Esophagus muscularis mucosa (tissue), 4 donors: ENCODE data around the gene ZBTB12. TPM values are rescaled to one million over a fixed set of nuclear protein-coding genes. Genes with fewer than 3 reads are reported as not detected.

ENCODE experiments used
- DNase-seq: peaks from one replicate; pipeline ENCODE4 v3.0.0-alpha.2; 2017; ENCODE audit errors: extremely low spot score
- H3K27ac ChIP-seq, 4 donors: fragments of 200-600 bp; sonication (generic); replicated peaks in 1 of 4; 1 replicate in 3 of 4; 2 replicates in 1 of 4; pipeline ENCODE4 v1.5.1; 2016 to 2019; ENCODE audit warnings: mild to moderate bottlenecking in 1 of 4
- H3K27me3 ChIP-seq, 4 donors: fragments of 200-600 bp; sonication (generic); one replicate each; pipeline versions ENCODE4 v1.5.1 to v1.6.0; 2016 to 2019
- H3K36me3 ChIP-seq, 4 donors: fragments of 200-600 bp; sonication (generic); one replicate each; pipeline ENCODE4 v1.5.1; 2016 to 2019
- H3K4me1 ChIP-seq, 4 donors: fragments of 200-600 bp; sonication (generic); one replicate each; pipeline ENCODE4 v1.5.1; 2016 to 2019
- H3K4me3 ChIP-seq, 4 donors: fragments of 200-600 bp; sonication (generic); 1 replicate in 2 of 4; 2 replicates in 2 of 4; pipeline ENCODE4 v1.5.1; 2016 to 2019; ENCODE audit warnings: mild to moderate bottlenecking in 4 of 4, moderate library complexity in 1 of 4
- H3K9me3 ChIP-seq, 4 donors: fragments of 200-600 bp; sonication (generic); 1 replicate in 3 of 4; 2 replicates in 1 of 4; pipeline ENCODE4 v1.5.1; 2016 to 2019
- CTCF ChIP-seq, 3 experiments: fragments of 200-600 bp in 2 of 3; fragments of 450-650 bp in 1 of 3; sonication (generic) in 2 of 3; IDR thresholded peaks; one replicate each; pipeline ENCODE4 v1.5.1; 2017 to 2019; ENCODE audit warnings: antibody characterized with exemption in 3 of 3, mild to moderate bottlenecking in 2 of 3, moderate library complexity in 1 of 3
- EP300 ChIP-seq: sonication (generic); formaldehyde crosslinking; IDR thresholded peaks from one replicate; pipeline ENCODE4 v1.6.1; 2017; ENCODE audit warnings: antibody characterized with exemption
- POLR2A ChIP-seq: fragments of 450-650 bp; IDR thresholded peaks from one replicate; pipeline ENCODE4 v1.6.1; 2017; ENCODE audit warnings: antibody characterized with exemption, moderate library complexity, mild to moderate bottlenecking, low read depth
- POLR2AphosphoS5 ChIP-seq, 2 donors: sonication (generic); formaldehyde crosslinking; IDR thresholded peaks; one replicate each; pipeline ENCODE4 v1.6.1; 2017; ENCODE audit warnings: antibody characterized with exemption in 2 of 2
- WGBS: methylation state at CpG from one replicate; pipeline ENCODE4 v1.1.5; 2018; 5-methylcytosine and 5-hydroxymethylcytosine counted together
- intact Hi-C: fragments of 100-400 bp; cut with DNase I; formaldehyde crosslinking; loops from one replicate; pipeline ENCODE4 v1.15.1; 2023
- total RNA-seq, 4 donors: library from RNA; depleted of rRNA; stranded (reverse); fragments of >200 nt; gene quantifications; one replicate each; pipeline versions ENCODE4 v1.1.0 to v1.2.1, GENCODE V29; 2016

ZBTB12 gene
- total RNA-seq, 4 donors from 2014 or later = 0.66 to 2.5 (median 1.6) TPM

- DNase-seq = no peak
- Histone ChIP-seq H3K36me3 (no peaks in the 10 kb centered on the region), H3K4me1 (no peaks in the 10 kb centered on the region), H3K27me3 (peaks cover 0 to 5% (median 2%) of the 10 kb centered on the region in 4 donors), H3K4me3 (no peak overlapping the region), H3K27ac (no peak overlapping the region), H3K9me3 (no peaks in the 10 kb centered on the region)
- TF ChIP-seq CTCF (IDR thresholded peaks at IDR 0.05) = no peak
- TF ChIP-seq POLR2A = no peak
- no peak for TF ChIP-seq POLR2AphosphoS5 (IDR thresholded peaks at IDR 0.05)
- no peak for TF ChIP-seq EP300
- intact Hi-C loops = no loop called here
- 90% methylated on average over 1 of the region's 1 CpG for WGBS
Measured at GRCh38 chr6:31930962-31931361, 29.1 kb upstream of the ZBTB12 start.

GRCh38 chr6:31928672-31928939, 26.7 kb upstream of the ZBTB12 start:
- 35% methylated on average over 2 of the region's 9 CpGs for WGBS
- Histone ChIP-seq H3K4me1 (no peaks in the 10 kb centered on the region), H3K27me3 (peaks cover 0 to 5% (median 2%) of the 10 kb centered on the region in 4 donors), H3K27ac (no peak overlapping the region), H3K4me3 (no peak overlapping the region), H3K9me3 (no peaks in the 10 kb centered on the region), H3K36me3 (no peaks in the 10 kb centered on the region)
- intact Hi-C loops = loop anchor here (10.0 kb wide), 1 partner anchor 346 kb away; no protein-coding TSS in a partner anchor
- DNase-seq = no peak
- no peak for TF ChIP-seq EP300
- no peak for TF ChIP-seq POLR2AphosphoS5 (IDR thresholded peaks at IDR 0.05)
- TF ChIP-seq CTCF (IDR thresholded peaks at IDR 0.05) = no peak
- TF ChIP-seq POLR2A = no peak

- no peaks in the 10 kb centered on the region for H3K4me1 ChIP-seq
- H3K4me3 ChIP-seq = peak overlapping the region; percentile 4 to 41 (median 22)
- no peak for TF ChIP-seq POLR2A
- TF ChIP-seq EP300 = no peak
- TF ChIP-seq POLR2AphosphoS5 (IDR thresholded peaks at IDR 0.05) = no peak
- no peak for TF ChIP-seq CTCF (IDR thresholded peaks at IDR 0.05)
- no peaks in the 10 kb centered on the region for H3K36me3 ChIP-seq
- intact Hi-C loops = loop anchor here (10.0 kb wide), 1 partner anchor 347 kb away; no protein-coding TSS in a partner anchor
- no peak for DNase-seq
- peaks cover 0 to 5% (median 2%) of the 10 kb centered on the region in 4 donors for H3K27me3 ChIP-seq
- no peaks in the 10 kb centered on the region for H3K9me3 ChIP-seq
- WGBS = 75% methylated on average over 8 of the region's 11 CpGs
- H3K27ac ChIP-seq = peak overlapping the region in 1 of 4 donors; percentile 34
Measured at GRCh38 chr6:31927863-31928671, 26.2 kb upstream of the ZBTB12 start.

- Histone ChIP-seq H3K4me1 (no peaks in the 10 kb centered on the region), H3K27ac (peak within 1 kb of the TSS in 1 of 4 donors; percentile 34), H3K36me3 (no peaks in the 10 kb centered on the region), H3K27me3 (peaks cover 0 to 5% (median 2%) of the 10 kb centered on the region in 4 donors), H3K4me3 (peak within 1 kb of the TSS; percentile 4 to 41 (median 22)), H3K9me3 (no peaks in the 10 kb centered on the region)
- intact Hi-C loops = loop anchor here (10.0 kb wide), 1 partner anchor 347 kb away; no protein-coding TSS in a partner anchor
- no peak for TF ChIP-seq CTCF (IDR thresholded peaks at IDR 0.05)
- no peak for TF ChIP-seq POLR2A
- no peak for TF ChIP-seq EP300
- no peak for TF ChIP-seq POLR2AphosphoS5 (IDR thresholded peaks at IDR 0.05)
- DNase-seq = no peak
- 54% methylated on average over 11 of the region's 11 CpGs for WGBS
Measured at GRCh38 chr6:31927242-31927862, 25.5 kb upstream of the ZBTB12 start, which contains the start of gene C2. Gene C2, plus strand, starts transcription at chr6:31927717. Its CDS starts 36 bp downstream, at chr6:31927753.
